H1 (cell line): ENCODE data around the gene MRPL11. TPM values are rescaled to one million over a fixed set of nuclear protein-coding genes. Genes with fewer than 3 reads are reported as not detected.

Experiments
- CTCF ChIA-PET: fragments of 300-600 bp; sonication (Branson Sonifier 250); formaldehyde crosslinking; loops from one replicate; lab custom pipeline; 2021; ENCODE audit not compliant: partially characterized antibody; lab: Charles Lee
- POLR2A ChIA-PET: fragments of 300-600 bp; sonication (Branson Sonifier 250); formaldehyde crosslinking; loops from one replicate; lab custom pipeline; 2021; ENCODE audit warnings: inconsistent platforms; ENCODE audit not compliant: partially characterized antibody; lab: Charles Lee
- DNase-seq, 2 experiments: peaks; one replicate each; pipeline versions ENCODE4 v3.0.0 to v3.0.0-alpha.2; 2010 to 2022; ENCODE audit warnings: low spot score in 2 of 2, low read depth in 1 of 2, mixed read lengths in 1 of 2
- FAIRE-seq: peaks from 2 replicates; lab custom pipeline; 2011; peaks lifted over from hg19 to GRCh38; lab: Jason Lieb, UNC
- H2AFZ ChIP-seq: 2 replicates; pipeline ENCODE4 v1.8.1; 2012; ENCODE audit warnings: low read length, inconsistent platforms
- H2AK5ac ChIP-seq: 2 replicates; pipeline ENCODE4 v1.6.1; 2013; ENCODE audit warnings: low read depth, low read length
- H2BK120ac ChIP-seq: replicated peaks from 2 replicates; pipeline ENCODE3; 2013; ENCODE audit warnings: low read depth, low read length, inconsistent platforms
- H2BK12ac ChIP-seq: 2 replicates; pipeline ENCODE4 v1.6.1; 2013; ENCODE audit warnings: low read depth, low read length
- H2BK15ac ChIP-seq: 2 replicates; pipeline ENCODE4 v1.6.1; 2013; ENCODE audit warnings: low read length
- H2BK20ac ChIP-seq: 2 replicates; pipeline ENCODE4 v1.6.1; 2013; ENCODE audit warnings: low read length
- H2BK5ac ChIP-seq: 2 replicates; pipeline ENCODE4 v1.6.1; 2013; ENCODE audit warnings: low read depth, low read length
- H3K14ac ChIP-seq: 2 replicates; pipeline ENCODE4 v1.6.1; 2013; ENCODE audit warnings: inconsistent platforms; ENCODE audit not compliant: insufficient read length
- H3K18ac ChIP-seq: 2 replicates; pipeline ENCODE4 v1.6.1; 2013; ENCODE audit warnings: low read length; ENCODE audit errors: extremely low read depth
- H3K23ac ChIP-seq: 2 replicates; pipeline ENCODE4 v1.6.1; 2013; ENCODE audit warnings: inconsistent platforms; ENCODE audit not compliant: insufficient read length
- H3K23me2 ChIP-seq: 2 replicates; pipeline ENCODE4 v1.6.1; 2013; ENCODE audit warnings: low read depth, low read length
- H3K27ac ChIP-seq: 2 replicates; pipeline ENCODE4 v1.6.1; 2011; ENCODE audit warnings: low read depth, low read length, inconsistent platforms
- H3K27me3 ChIP-seq, 4 experiments: replicated peaks in 1 of 4; 1 replicate in 1 of 4; 2 replicates in 3 of 4; pipeline versions ENCODE4 v1.6.1 to v1.8.1; 2011 to 2013; ENCODE audit warnings: low read length in 3 of 4, mild to moderate bottlenecking in 3 of 4, inconsistent platforms in 2 of 4, mixed read lengths in 2 of 4, moderate library complexity in 1 of 4; ENCODE audit not compliant: control insufficient read depth in 3 of 4, insufficient read depth in 3 of 4; ENCODE audit errors: extremely low read depth in 1 of 4
- H3K36me3 ChIP-seq, 4 experiments: 2 replicates each; pipeline versions ENCODE4 v1.6.1 to v1.8.1; 2011 to 2013; ENCODE audit warnings: mild to moderate bottlenecking in 4 of 4, low read length in 3 of 4, moderate library complexity in 2 of 4, control low read depth in 1 of 4, inconsistent platforms in 1 of 4; ENCODE audit not compliant: insufficient read depth in 4 of 4, control insufficient read depth in 2 of 4
- H3K4ac ChIP-seq: replicated peaks from 2 replicates; pipeline ENCODE3; 2013; ENCODE audit warnings: low read length, low read depth, mixed read lengths, inconsistent platforms; ENCODE audit not compliant: insufficient read length
- H3K4me1 ChIP-seq, 4 experiments: replicated peaks in 1 of 4; 1 replicate in 1 of 4; 2 replicates in 3 of 4; pipeline versions ENCODE4 v1.6.1 to v1.8.1; 2011 to 2013; ENCODE audit warnings: low read length in 3 of 4, inconsistent platforms in 2 of 4, mixed read lengths in 1 of 4; ENCODE audit not compliant: insufficient read depth in 4 of 4, control insufficient read depth in 3 of 4
- H3K4me2 ChIP-seq, 2 experiments: 2 replicates each; pipeline versions ENCODE4 v1.6.1 to v1.8.1; 2011 to 2013; ENCODE audit warnings: low read depth in 2 of 2, low read length in 2 of 2, control low read depth in 1 of 2, inconsistent platforms in 1 of 2, mild to moderate bottlenecking in 1 of 2; ENCODE audit not compliant: insufficient read depth in 1 of 2
- H3K4me3 ChIP-seq, 4 experiments: fragments of 200-600, 300-600 bp in 1 of 4; sonication (generic), shearing (Covaris generic), sonication (Bioruptor Twin) in 1 of 4; 2 replicates each; pipeline versions ENCODE4 v1.5.1 to v1.8.1; 2011 to 2016; ENCODE audit warnings: low read length in 4 of 4, low read depth in 3 of 4, control low read depth in 2 of 4, inconsistent platforms in 2 of 4, mild to moderate bottlenecking in 2 of 4, mixed read lengths in 1 of 4, moderate library complexity in 1 of 4; ENCODE audit not compliant: insufficient read depth in 2 of 4; ENCODE audit errors: extremely low read depth in 1 of 4
- H3K56ac ChIP-seq: replicated peaks from 2 replicates; pipeline ENCODE3; 2013; ENCODE audit warnings: low read depth, mild to moderate bottlenecking, mixed read lengths, low read length, inconsistent platforms; ENCODE audit not compliant: insufficient read length
- H3K79me1 ChIP-seq: 2 replicates; pipeline ENCODE4 v1.6.1; 2013; ENCODE audit warnings: low read depth, low read length, control low read depth
- H3K79me2 ChIP-seq, 2 experiments: 2 replicates each; pipeline versions ENCODE4 v1.6.1 to v1.8.1; 2012 to 2013; ENCODE audit warnings: low read length in 2 of 2, mild to moderate bottlenecking in 2 of 2, inconsistent platforms in 1 of 2; ENCODE audit not compliant: insufficient read depth in 2 of 2, control insufficient read depth in 1 of 2
- H3K9ac ChIP-seq, 4 experiments: replicated peaks in 1 of 4; 1 replicate in 1 of 4; 2 replicates in 3 of 4; pipeline versions ENCODE4 v1.6.1 to v1.8.1; 2011 to 2013; ENCODE audit warnings: low read depth in 3 of 4, low read length in 3 of 4, control low read depth in 2 of 4, mild to moderate bottlenecking in 2 of 4, moderate library complexity in 2 of 4, inconsistent platforms in 1 of 4; ENCODE audit errors: extremely low read depth in 1 of 4
- H3K9me3 ChIP-seq, 2 experiments: 2 replicates each; pipeline versions ENCODE4 v1.6.1 to v1.8.1; 2012 to 2013; ENCODE audit warnings: mild to moderate bottlenecking in 2 of 2, moderate library complexity in 2 of 2, control low read depth in 1 of 2, inconsistent platforms in 1 of 2, low read depth in 1 of 2, low read length in 1 of 2, mixed read lengths in 1 of 2; ENCODE audit not compliant: insufficient read depth in 2 of 2
- H4K20me1 ChIP-seq, 2 experiments: replicated peaks in 1 of 2; 2 replicates each; pipeline versions ENCODE3 to v1.8.1; 2011 to 2013; ENCODE audit warnings: inconsistent platforms in 2 of 2, low read length in 2 of 2, mild to moderate bottlenecking in 1 of 2; ENCODE audit not compliant: insufficient read depth in 2 of 2, control insufficient read depth in 1 of 2
- H4K5ac ChIP-seq: 2 replicates; pipeline ENCODE4 v1.6.1; 2013; ENCODE audit warnings: low read length, low read depth, mixed read lengths, inconsistent platforms; ENCODE audit not compliant: insufficient read length
- H4K8ac ChIP-seq: 2 replicates; pipeline ENCODE4 v1.8.0; 2013; ENCODE audit warnings: mild to moderate bottlenecking, moderate library complexity, low read length, inconsistent platforms; ENCODE audit not compliant: insufficient read depth; ENCODE audit errors: extremely low read depth
- H4K91ac ChIP-seq: replicated peaks from 2 replicates; pipeline ENCODE3; 2013; ENCODE audit warnings: low read length, mixed read lengths, inconsistent platforms; ENCODE audit not compliant: insufficient read length
- ASH2L ChIP-seq: fragments of 200-600, 300-600 bp; sonication (generic); IDR thresholded peaks from one replicate; pipeline ENCODE4 v1.7.1; 2017; ENCODE audit warnings: low read length
- ATF3 ChIP-seq: IDR thresholded peaks from 2 replicates; pipeline ENCODE4 v1.6.1; 2011; ENCODE audit warnings: low read depth, mild to moderate bottlenecking, low read length; ENCODE audit not compliant: insufficient read depth
- BRCA1 ChIP-seq: IDR thresholded peaks from 2 replicates; pipeline ENCODE4 v1.6.1; 2012; ENCODE audit warnings: low read depth, low read length, improper control_type of control experiment
- EZH2 ChIP-seq: fragments of 200-600 bp; sonication (generic); IDR thresholded peaks from 2 replicates; pipeline ENCODE4 v1.7.1; 2012; ENCODE audit warnings: low read depth, mild to moderate bottlenecking, moderate library complexity, low read length, inconsistent platforms; ENCODE audit not compliant: severe bottlenecking
- GABPA ChIP-seq: IDR thresholded peaks from 2 replicates; pipeline ENCODE4 v1.6.1; 2011; ENCODE audit warnings: mild to moderate bottlenecking, low read length, moderate library complexity, borderline replicate concordance; ENCODE audit not compliant: insufficient read depth
- GTF2F1 ChIP-seq: IDR thresholded peaks from 2 replicates; pipeline ENCODE4 v1.6.1; 2012; ENCODE audit warnings: low read depth, low read length, improper control_type of control experiment, borderline replicate concordance
- JUN ChIP-seq: IDR thresholded peaks from 2 replicates; pipeline ENCODE4 v1.6.1; 2011; ENCODE audit warnings: low read depth, mild to moderate bottlenecking, improper control_type of control experiment, low read length
- MAFK ChIP-seq: IDR thresholded peaks from 2 replicates; pipeline ENCODE4 v1.6.1; 2012; ENCODE audit warnings: low read depth, mild to moderate bottlenecking, improper control_type of control experiment, low read length
- PHF8 ChIP-seq: fragments of 200-600 bp; sonication (generic); conservative IDR thresholded peaks from 2 replicates; pipeline ENCODE4 v1.7.1; 2012; ENCODE audit warnings: low read depth, mild to moderate bottlenecking, inconsistent platforms, low read length, moderate library complexity
- RNF2 ChIP-seq: fragments of 200-900, 300-1000 bp; sonication (generic); IDR thresholded peaks from 2 replicates; pipeline ENCODE4 v1.7.1; 2016; ENCODE audit warnings: borderline replicate concordance, low read depth, mild to moderate bottlenecking, antibody characterized with exemption, low read length; ENCODE audit not compliant: poor library complexity, severe bottlenecking; ENCODE audit errors: missing control alignments
- TCF12 ChIP-seq: IDR thresholded peaks from 2 replicates; pipeline ENCODE4 v1.6.1; 2011; ENCODE audit warnings: low read depth, mild to moderate bottlenecking, low read length
- WGBS, 2 experiments: shearing (Covaris generic) in 1 of 2; methylation state at CpG; one replicate each; pipeline versions ENCODE4 v1.1.6 to v1.1.7; 2013 to 2015; ENCODE audit warnings: low lambda C conversion rate in 2 of 2, mixed read lengths in 2 of 2, inconsistent platforms in 1 of 2, low coverage in 1 of 2, missing lambda C conversion rate in 1 of 2; ENCODE audit not compliant: insufficient replicate concordance in 2 of 2, insufficient coverage in 1 of 2, insufficient read length in 1 of 2; ENCODE audit errors: extremely low coverage in 1 of 2, missing lambda C conversion rate in 1 of 2; 5-methylcytosine and 5-hydroxymethylcytosine counted together
- polyA plus RNA-seq, 7 experiments: library from polyadenylated mRNA; depleted of rRNA in 3 of 7; stranded (reverse) in 5 of 7; unstranded in 2 of 7; fragments of >200 nt in 5 of 7; fragments of 200-250 nt in 2 of 7; gene quantifications; 1 replicate in 5 of 7; 2 replicates in 1 of 7; 4 replicates in 1 of 7; pipeline versions ENCODE4 v1.2.1 to v1.2.3, GENCODE V29; 2011 to 2013; ENCODE audit warnings: missing spikeins in 2 of 7, mixed read lengths in 2 of 7
- total RNA-seq: library from RNA; stranded (reverse); fragmentation: NEBNext Ultra II Directional; extraction: Animal tissue kit (Norgen Biotek cat#: 25700); gene quantifications from 2 replicates; pipeline ENCODE4 v1.2.1, GENCODE V29; 2021

Gene MRPL11
- total and polyA plus RNA-seq, 2 of the 8 experiments (the other 6 are each of a cell fraction or from before 2014, with no cell fraction given) = 105 to 141 TPM

- no peak overlapping the region for H3K9ac ChIP-seq
- no peak overlapping the region for H3K23ac ChIP-seq
- H2BK15ac ChIP-seq = no peak overlapping the region
- peaks cover 16 to 27% of the 10 kb centered on the region in 2 experiments for H4K20me1 ChIP-seq
- no peak overlapping the region for H4K8ac ChIP-seq
- H3K79me2 ChIP-seq = no peaks in the 10 kb centered on the region
- H2BK120ac ChIP-seq = no peak overlapping the region
- no peaks in the 10 kb centered on the region for H3K79me1 ChIP-seq
- peak overlapping the region; percentile 88 for H3K4me2 ChIP-seq
- H4K91ac ChIP-seq = no peak overlapping the region
- no peak overlapping the region for H2AK5ac ChIP-seq
- FAIRE-seq = peak; percentile 39
- H3K4ac ChIP-seq = no peak overlapping the region
- no peak overlapping the region for H3K56ac ChIP-seq
- no peak overlapping the region for H3K27ac ChIP-seq
- H3K18ac ChIP-seq = no peak overlapping the region
- H4K5ac ChIP-seq = no peak overlapping the region
- CTCF ChIA-PET = interaction anchor here (0.6 to 13.2 kb wide), 22 partner anchors 11 to 1486 kb away, joined by 3 to 259 read pairs (median 4); partner anchors contain the start of genes BRMS1, CTSF, DPP3 and GPHA2
- H2BK12ac ChIP-seq = no peak overlapping the region
- POLR2A ChIA-PET = interaction anchor here (0.6 to 7.3 kb wide), 13 partner anchors 11 to 258 kb away, joined by 3 to 78 read pairs (median 4); partner anchors contain the start of genes DPP3, MRPL11, PELI3 and RBM4B
- H3K4me1 ChIP-seq = peaks cover 3 to 20% (median 8%) of the 10 kb centered on the region in 4 experiments
- no peak overlapping the region for H2BK20ac ChIP-seq
- peak; percentile 85 to 99 for DNase-seq
- H3K27me3 ChIP-seq = peaks cover 13 to 28% (median 26%) of the 10 kb centered on the region in 4 experiments
- H3K14ac ChIP-seq = no peak overlapping the region
- H3K4me3 ChIP-seq = peak overlapping the region; percentile 17 to 61 (median 54); a peak in 7 of 8 replicates
- peaks cover 13% of the 10 kb centered on the region for H3K23me2 ChIP-seq
- H3K9me3 ChIP-seq = no peaks in the 10 kb centered on the region
- H2AFZ ChIP-seq = no peak overlapping the region
- no peaks in the 10 kb centered on the region; a peak in 1 of 8 replicates for H3K36me3 ChIP-seq
- no peak overlapping the region for H2BK5ac ChIP-seq
- WGBS, 2 experiments = 23% methylated on average over 38 of the region's 38 CpGs; no CpG with 5 or more reads in 1 of the 2 experiments
- TF ChIP-seq PHF8 (no peak; the same call in 1 of the 2 replicates), BRCA1 (no peak), ASH2L (peak; percentile 67), TCF12 (0 out of 2 replicates have a peak, but pooled peaks have one; percentile 81), JUN (no peak), MAFK (no peak), GABPA (peak; percentile 10; the same call in 1 of the 2 replicates), RNF2 (no peak), GTF2F1 (no peak), ATF3 (no peak), EZH2 (peak; percentile 10)
Measured at GRCh38 chr11:66421492-66422205, 17.0 kb downstream of the MRPL11 start.
